LNCAP (cell line): ENCODE results near the gene FOXP1.

Experiments
- TF ChIP-seq, protein P1 (sequence below): fragments of 450-650 bp; IDR thresholded peaks from 2 replicates; pipeline ENCODE4 v1.5.1; 2017; ENCODE audit warnings: mild to moderate bottlenecking

Gene FOXP1

DNA sequence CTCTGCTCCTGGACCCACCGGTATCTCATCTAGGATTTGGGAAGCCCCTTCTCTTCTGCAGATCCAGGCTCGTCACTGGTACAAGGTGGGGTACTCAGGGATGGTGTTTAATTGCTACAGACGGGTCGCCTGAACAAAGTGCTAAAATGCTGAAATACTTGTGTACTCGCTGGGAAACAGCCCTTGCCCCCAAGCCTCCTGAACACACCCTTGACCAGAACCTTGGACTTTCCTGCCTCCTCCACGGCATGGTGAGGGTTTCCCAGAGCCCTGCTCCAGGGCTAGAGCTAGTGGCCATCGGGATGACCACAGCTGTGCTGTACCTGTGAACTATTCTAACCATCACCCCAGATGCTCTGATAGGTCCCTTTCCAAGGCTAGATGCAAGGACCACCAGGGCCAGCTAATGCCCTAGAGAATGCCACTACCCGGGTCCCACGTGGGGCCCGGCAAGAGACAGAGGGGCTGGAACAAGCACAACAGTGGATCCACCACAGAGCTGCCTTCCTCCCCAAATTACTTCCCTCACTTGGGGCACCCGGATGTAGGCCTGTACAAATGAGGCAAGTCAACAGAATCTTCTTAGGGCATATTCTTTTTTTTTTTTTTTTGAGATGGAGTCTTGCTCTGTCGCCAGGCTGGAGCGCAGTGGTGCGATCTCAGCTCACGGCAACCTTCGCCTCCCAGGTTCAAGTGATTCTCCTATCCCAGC, 267.3 kb downstream of the FOXP1 start:
- TF ChIP-seq, protein P1, sequence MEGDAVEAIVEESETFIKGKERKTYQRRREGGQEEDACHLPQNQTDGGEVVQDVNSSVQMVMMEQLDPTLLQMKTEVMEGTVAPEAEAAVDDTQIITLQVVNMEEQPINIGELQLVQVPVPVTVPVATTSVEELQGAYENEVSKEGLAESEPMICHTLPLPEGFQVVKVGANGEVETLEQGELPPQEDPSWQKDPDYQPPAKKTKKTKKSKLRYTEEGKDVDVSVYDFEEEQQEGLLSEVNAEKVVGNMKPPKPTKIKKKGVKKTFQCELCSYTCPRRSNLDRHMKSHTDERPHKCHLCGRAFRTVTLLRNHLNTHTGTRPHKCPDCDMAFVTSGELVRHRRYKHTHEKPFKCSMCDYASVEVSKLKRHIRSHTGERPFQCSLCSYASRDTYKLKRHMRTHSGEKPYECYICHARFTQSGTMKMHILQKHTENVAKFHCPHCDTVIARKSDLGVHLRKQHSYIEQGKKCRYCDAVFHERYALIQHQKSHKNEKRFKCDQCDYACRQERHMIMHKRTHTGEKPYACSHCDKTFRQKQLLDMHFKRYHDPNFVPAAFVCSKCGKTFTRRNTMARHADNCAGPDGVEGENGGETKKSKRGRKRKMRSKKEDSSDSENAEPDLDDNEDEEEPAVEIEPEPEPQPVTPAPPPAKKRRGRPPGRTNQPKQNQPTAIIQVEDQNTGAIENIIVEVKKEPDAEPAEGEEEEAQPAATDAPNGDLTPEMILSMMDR = no peak

DNA sequence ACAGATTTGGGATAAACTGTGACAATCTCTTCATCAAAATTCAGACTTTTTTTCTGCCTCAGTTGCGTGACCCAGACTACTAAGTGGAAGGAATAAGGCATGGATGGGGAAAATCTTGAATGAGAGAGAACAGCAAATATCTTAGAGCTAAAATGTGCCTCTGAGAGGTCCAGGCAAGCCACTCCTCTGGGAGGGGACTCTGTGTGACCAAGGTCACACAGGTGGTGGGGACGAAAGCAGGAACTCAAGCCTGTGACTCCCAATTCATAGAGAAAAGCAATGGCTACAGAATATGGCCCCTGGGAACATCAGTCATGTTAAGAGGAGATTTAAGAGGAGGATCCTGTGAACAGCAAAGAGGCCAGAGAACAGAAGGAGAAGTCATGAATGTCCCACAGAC, 268.1 kb downstream of the FOXP1 start:
- TF ChIP-seq, protein P1 = no peak

DNA sequence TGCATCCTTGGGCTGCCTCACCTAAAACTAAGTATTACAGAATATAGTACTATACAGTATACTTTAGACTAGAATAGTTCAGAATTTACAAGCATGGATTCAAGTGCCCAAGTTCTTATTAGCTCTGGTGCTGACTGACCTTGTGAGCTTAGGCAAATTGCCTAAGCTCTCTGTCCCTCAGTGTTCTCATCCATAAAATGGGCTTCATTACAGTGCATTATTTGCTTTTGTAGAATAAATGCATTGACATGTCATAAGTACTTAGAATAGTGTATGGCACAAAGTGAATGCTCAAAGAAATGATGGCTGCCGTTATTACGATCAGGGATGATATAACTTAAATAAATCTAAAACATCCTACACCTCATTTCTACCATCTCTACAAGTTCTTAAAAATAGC, 269.7 kb downstream of the FOXP1 start:
- TF ChIP-seq, protein P1 = no peak

DNA sequence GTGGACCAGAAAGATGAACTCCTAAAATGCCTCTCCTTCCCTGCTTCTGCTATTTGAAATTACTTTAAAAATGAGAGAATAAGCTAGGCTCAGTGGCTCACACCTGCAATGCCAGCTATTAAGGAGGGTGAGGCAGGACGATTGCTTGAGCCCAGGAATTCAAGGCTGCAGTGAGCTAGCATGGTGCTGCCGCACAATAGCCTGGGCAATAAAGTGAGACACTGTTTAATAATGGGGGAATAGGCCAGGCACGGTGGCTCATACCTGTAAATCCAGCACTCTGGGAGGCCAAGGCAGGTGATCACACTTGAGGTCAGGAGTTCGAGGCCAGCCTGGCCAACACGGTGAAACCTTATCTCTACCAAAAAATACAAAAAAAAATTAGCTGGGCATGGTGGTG, 271.1 kb downstream of the FOXP1 start:
- TF ChIP-seq, protein P1 = no peak

DNA sequence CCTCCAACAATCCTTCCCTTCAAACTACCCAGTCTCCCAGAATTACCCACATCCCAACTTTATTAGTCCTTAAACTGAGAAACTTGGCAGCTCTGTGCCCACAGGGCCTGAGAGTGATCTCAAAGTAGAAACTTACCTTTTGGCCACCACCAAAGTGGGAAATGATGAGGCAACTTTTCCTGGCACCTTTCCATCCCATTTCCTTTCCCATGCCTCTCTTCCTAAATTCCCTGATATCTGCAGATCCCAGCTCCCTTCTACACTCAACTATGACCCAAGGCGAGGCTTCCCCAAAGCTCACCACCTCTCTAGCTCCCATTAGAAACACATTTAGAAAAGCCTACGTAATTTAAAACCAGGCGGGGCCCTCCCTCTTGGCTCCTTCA, 271.9 kb downstream of the FOXP1 start:
- TF ChIP-seq, protein P1 = no peak

DNA sequence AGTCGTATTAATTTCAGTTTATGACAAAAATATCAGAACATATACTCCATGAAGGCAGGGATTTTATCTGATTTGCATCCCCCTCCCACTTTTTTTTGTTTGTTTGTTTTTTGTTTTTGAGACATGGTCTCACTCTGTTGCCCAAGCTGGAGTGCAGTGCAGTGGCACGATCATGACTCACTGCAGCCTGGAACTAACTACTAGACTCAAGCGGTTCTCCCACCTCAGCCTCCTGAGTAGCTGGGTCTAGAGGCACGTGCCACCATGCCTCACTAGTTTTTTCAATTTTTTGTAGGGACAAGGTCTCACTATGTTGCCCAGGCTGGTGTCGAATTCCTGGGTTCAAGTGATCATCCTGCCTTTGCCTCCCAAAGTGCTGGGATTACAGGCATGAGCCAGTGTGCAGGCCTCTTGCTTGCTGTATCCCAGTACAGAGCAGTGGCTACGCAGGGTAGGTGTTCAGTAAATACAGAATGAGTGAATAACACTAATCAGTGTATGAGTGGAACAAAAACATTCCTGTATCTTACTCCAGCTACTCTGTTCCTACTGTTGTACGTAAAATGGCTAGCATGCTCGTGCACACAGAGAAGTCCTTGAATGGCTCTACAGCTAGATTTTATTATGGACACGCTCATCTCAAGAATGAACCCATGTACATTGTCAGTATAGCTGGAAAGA, 272.4 kb downstream of the FOXP1 start:
- TF ChIP-seq, protein P1 = no peak

DNA sequence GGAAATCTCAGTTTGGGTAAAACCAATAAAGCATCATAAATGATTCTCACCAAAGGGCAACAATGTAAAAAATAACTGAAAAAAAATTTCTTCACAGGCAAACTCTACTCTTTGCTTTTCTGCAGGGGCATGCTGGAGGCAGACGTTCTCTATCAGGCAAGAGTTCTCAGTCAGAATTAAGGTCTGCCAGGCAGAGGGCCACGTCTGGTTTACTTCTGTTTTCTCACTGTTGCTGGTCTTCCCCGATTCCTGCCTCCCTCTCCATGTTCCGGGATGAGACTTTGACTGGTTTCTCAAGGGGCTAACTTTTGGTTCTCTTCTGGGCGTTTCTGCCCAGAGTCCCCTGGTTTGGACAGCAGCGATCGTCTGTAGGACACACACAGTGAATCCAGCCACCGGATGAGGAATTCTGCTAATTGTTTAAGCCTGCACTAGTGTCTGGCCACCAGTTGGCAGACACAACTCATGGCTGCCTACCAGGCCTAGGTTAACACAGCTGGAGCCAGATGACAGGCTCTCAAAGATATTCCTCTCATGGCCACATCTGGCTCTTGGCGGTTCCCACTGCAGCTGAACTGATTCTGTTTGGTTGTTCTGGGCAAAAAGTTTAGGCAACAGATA, 273.1 kb downstream of the FOXP1 start:
- TF ChIP-seq, protein P1 = no peak
